Measurements from ENCODE around the gene SERPINA4. TPM values are rescaled to one million over a fixed set of nuclear protein-coding genes. Genes with fewer than 3 reads are reported as not detected.

Gene SERPINA4
- total and polyA plus RNA-seq, 2 experiments from 2014 or later: not detected

GRCh38 chr14:94593749-94594431, 32.6 kb downstream of the SERPINA4 start:
- no peak for ATAC-seq
- peaks cover 7% of the 10 kb centered on the region for H3K27me3 Mint-ChIP-seq (ENCODE audit: insufficient read depth, low read depth, poor library complexity)

More at GRCh38 chr14:94593749-94594431, 32.6 kb downstream of the SERPINA4 start:
- H3K27ac ChIP-seq (ENCODE audit: low read depth): no peak overlapping the region
- no peak overlapping the region for H3K4me3 ChIP-seq
- H3K9me3 Mint-ChIP-seq: peaks cover 9% of the 10 kb centered on the region
- H3K4me1 ChIP-seq (ENCODE audit: insufficient read depth): no peaks in the 10 kb centered on the region
- H3K4me2 ChIP-seq: no peak overlapping the region
- H2AFZ ChIP-seq: no peak overlapping the region
- no peaks in the 10 kb centered on the region for H3K79me2 ChIP-seq (replicated peaks; ENCODE audit: insufficient read depth)
- H3K27ac Mint-ChIP-seq: no peak overlapping the region
- no peaks in the 10 kb centered on the region for H3K36me3 ChIP-seq (ENCODE audit: insufficient read depth)
- H4K20me1 ChIP-seq (replicated peaks; ENCODE audit: insufficient read depth): no peaks in the 10 kb centered on the region
- no peak for DNase-seq (ENCODE audit: low spot score)
- H3F3A ChIP-seq (replicated peaks; ENCODE audit: low read depth): no peaks in the 10 kb centered on the region
- H3K9me2 ChIP-seq (ENCODE audit: insufficient read depth): no peaks in the 10 kb centered on the region
- peaks cover 5% of the 10 kb centered on the region; the same call in 2 of the 3 replicates for H3K36me3 Mint-ChIP-seq (ENCODE audit: low read depth)
- TF ChIP-seq, protein P1, sequence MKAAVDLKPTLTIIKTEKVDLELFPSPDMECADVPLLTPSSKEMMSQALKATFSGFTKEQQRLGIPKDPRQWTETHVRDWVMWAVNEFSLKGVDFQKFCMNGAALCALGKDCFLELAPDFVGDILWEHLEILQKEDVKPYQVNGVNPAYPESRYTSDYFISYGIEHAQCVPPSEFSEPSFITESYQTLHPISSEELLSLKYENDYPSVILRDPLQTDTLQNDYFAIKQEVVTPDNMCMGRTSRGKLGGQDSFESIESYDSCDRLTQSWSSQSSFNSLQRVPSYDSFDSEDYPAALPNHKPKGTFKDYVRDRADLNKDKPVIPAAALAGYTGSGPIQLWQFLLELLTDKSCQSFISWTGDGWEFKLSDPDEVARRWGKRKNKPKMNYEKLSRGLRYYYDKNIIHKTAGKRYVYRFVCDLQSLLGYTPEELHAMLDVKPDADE (IDR thresholded peaks at IDR 0.05): no peak
- TF ChIP-seq JUNB (IDR thresholded peaks at IDR 0.05; ENCODE audit: unreplicated experiment): no peak
- no peak for TF ChIP-seq EZH2phosphoT487 (IDR thresholded peaks at IDR 0.05; ENCODE audit: unreplicated experiment)
- TF ChIP-seq NANOG (IDR thresholded peaks at IDR 0.05; ENCODE audit: borderline replicate concordance): no peak
- no peak for TF ChIP-seq POLR2AphosphoS5 (IDR thresholded peaks at IDR 0.05; ENCODE audit: low read depth)
- no peak for TF ChIP-seq CREB1 (CRISPR knock-in tag; IDR thresholded peaks at IDR 0.05; ENCODE audit: low read depth)
- TF ChIP-seq, protein P2, sequence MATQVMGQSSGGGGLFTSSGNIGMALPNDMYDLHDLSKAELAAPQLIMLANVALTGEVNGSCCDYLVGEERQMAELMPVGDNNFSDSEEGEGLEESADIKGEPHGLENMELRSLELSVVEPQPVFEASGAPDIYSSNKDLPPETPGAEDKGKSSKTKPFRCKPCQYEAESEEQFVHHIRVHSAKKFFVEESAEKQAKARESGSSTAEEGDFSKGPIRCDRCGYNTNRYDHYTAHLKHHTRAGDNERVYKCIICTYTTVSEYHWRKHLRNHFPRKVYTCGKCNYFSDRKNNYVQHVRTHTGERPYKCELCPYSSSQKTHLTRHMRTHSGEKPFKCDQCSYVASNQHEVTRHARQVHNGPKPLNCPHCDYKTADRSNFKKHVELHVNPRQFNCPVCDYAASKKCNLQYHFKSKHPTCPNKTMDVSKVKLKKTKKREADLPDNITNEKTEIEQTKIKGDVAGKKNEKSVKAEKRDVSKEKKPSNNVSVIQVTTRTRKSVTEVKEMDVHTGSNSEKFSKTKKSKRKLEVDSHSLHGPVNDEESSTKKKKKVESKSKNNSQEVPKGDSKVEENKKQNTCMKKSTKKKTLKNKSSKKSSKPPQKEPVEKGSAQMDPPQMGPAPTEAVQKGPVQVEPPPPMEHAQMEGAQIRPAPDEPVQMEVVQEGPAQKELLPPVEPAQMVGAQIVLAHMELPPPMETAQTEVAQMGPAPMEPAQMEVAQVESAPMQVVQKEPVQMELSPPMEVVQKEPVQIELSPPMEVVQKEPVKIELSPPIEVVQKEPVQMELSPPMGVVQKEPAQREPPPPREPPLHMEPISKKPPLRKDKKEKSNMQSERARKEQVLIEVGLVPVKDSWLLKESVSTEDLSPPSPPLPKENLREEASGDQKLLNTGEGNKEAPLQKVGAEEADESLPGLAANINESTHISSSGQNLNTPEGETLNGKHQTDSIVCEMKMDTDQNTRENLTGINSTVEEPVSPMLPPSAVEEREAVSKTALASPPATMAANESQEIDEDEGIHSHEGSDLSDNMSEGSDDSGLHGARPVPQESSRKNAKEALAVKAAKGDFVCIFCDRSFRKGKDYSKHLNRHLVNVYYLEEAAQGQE (IDR thresholded peaks at IDR 0.05; ENCODE audit: unreplicated experiment): no peak
- TF ChIP-seq, protein P3, sequence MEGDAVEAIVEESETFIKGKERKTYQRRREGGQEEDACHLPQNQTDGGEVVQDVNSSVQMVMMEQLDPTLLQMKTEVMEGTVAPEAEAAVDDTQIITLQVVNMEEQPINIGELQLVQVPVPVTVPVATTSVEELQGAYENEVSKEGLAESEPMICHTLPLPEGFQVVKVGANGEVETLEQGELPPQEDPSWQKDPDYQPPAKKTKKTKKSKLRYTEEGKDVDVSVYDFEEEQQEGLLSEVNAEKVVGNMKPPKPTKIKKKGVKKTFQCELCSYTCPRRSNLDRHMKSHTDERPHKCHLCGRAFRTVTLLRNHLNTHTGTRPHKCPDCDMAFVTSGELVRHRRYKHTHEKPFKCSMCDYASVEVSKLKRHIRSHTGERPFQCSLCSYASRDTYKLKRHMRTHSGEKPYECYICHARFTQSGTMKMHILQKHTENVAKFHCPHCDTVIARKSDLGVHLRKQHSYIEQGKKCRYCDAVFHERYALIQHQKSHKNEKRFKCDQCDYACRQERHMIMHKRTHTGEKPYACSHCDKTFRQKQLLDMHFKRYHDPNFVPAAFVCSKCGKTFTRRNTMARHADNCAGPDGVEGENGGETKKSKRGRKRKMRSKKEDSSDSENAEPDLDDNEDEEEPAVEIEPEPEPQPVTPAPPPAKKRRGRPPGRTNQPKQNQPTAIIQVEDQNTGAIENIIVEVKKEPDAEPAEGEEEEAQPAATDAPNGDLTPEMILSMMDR (conservative IDR thresholded peaks at IDR 0.05; ENCODE audit: low read depth in 2 of 2): no peak
- no peak for TF ChIP-seq STAT1 (IDR thresholded peaks at IDR 0.05; ENCODE audit: unreplicated experiment)
- TF ChIP-seq, protein P4, sequence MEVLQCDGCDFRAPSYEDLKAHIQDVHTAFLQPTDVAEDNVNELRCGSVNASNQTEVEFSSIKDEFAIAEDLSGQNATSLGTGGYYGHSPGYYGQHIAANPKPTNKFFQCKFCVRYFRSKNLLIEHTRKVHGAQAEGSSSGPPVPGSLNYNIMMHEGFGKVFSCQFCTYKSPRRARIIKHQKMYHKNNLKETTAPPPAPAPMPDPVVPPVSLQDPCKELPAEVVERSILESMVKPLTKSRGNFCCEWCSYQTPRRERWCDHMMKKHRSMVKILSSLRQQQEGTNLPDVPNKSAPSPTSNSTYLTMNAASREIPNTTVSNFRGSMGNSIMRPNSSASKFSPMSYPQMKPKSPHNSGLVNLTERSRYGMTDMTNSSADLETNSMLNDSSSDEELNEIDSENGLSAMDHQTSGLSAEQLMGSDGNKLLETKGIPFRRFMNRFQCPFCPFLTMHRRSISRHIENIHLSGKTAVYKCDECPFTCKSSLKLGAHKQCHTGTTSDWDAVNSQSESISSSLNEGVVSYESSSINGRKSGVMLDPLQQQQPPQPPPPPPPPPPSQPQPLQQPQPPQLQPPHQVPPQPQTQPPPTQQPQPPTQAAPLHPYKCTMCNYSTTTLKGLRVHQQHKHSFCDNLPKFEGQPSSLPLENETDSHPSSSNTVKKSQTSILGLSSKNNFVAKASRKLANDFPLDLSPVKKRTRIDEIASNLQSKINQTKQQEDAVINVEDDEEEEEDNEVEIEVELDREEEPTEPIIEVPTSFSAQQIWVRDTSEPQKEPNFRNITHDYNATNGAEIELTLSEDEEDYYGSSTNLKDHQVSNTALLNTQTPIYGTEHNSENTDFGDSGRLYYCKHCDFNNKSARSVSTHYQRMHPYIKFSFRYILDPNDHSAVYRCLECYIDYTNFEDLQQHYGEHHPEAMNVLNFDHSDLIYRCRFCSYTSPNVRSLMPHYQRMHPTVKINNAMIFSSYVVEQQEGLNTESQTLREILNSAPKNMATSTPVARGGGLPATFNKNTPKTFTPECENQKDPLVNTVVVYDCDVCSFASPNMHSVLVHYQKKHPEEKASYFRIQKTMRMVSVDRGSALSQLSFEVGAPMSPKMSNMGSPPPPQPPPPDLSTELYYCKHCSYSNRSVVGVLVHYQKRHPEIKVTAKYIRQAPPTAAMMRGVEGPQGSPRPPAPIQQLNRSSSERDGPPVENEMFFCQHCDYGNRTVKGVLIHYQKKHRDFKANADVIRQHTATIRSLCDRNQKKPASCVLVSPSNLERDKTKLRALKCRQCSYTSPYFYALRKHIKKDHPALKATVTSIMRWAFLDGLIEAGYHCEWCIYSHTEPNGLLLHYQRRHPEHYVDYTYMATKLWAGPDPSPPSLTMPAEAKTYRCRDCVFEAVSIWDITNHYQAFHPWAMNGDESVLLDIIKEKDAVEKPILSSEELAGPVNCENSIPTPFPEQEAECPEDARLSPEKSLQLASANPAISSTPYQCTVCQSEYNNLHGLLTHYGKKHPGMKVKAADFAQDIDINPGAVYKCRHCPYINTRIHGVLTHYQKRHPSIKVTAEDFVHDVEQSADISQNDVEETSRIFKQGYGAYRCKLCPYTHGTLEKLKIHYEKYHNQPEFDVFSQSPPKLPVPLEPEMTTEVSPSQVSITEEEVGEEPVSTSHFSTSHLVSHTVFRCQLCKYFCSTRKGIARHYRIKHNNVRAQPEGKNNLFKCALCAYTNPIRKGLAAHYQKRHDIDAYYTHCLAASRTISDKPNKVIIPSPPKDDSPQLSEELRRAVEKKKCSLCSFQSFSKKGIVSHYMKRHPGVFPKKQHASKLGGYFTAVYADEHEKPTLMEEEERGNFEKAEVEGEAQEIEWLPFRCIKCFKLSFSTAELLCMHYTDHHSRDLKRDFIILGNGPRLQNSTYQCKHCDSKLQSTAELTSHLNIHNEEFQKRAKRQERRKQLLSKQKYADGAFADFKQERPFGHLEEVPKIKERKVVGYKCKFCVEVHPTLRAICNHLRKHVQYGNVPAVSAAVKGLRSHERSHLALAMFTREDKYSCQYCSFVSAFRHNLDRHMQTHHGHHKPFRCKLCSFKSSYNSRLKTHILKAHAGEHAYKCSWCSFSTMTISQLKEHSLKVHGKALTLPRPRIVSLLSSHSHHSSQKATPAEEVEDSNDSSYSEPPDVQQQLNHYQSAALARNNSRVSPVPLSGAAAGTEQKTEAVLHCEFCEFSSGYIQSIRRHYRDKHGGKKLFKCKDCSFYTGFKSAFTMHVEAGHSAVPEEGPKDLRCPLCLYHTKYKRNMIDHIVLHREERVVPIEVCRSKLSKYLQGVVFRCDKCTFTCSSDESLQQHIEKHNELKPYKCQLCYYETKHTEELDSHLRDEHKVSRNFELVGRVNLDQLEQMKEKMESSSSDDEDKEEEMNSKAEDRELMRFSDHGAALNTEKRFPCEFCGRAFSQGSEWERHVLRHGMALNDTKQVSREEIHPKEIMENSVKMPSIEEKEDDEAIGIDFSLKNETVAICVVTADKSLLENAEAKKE (CRISPR knock-in tag; IDR thresholded peaks at IDR 0.05): no peak
- no peak for TF ChIP-seq EZH2 (IDR thresholded peaks at IDR 0.05; ENCODE audit: low read depth, unreplicated experiment)
- TF ChIP-seq ZNF331 (CRISPR knock-in tag; IDR thresholded peaks at IDR 0.05; ENCODE audit: low read depth): no peak
- TF ChIP-seq ZNF114 (CRISPR knock-in tag; IDR thresholded peaks at IDR 0.05): no peak
- peaks cover 5% of the 10 kb centered on the region for H3K4me1 Mint-ChIP-seq
- H3K4me3 Mint-ChIP-seq: no peak overlapping the region
- H3K27me3 ChIP-seq (ENCODE audit: insufficient read depth): no peaks in the 10 kb centered on the region

All from GM23338 (cell line).